SK-N-SH (cell line): Measurements from ENCODE around the gene C14orf132.

Source experiments
- EP300 ChIP-seq, 2 experiments: IDR thresholded peaks; 2 replicates each; pipeline versions ENCODE4 v1.4.0 to v1.6.1; 2012; ENCODE audit warnings: borderline replicate concordance in 1 of 2, low read depth in 1 of 2, low read length in 1 of 2
- RFX5 ChIP-seq: IDR thresholded peaks from 2 replicates; pipeline ENCODE4 v1.6.1; 2012; ENCODE audit warnings: mild to moderate bottlenecking, improper control_type of control experiment, low read length
- SMC3 ChIP-seq: IDR thresholded peaks from 2 replicates; pipeline ENCODE4 v1.6.1; 2012; ENCODE audit warnings: low read depth, low read length, improper control_type of control experiment
- TAF1 ChIP-seq: IDR thresholded peaks from 2 replicates; pipeline ENCODE4 v1.6.1; 2012; ENCODE audit warnings: low read depth, mild to moderate bottlenecking, low read length, moderate library complexity, borderline replicate concordance
- TF ChIP-seq, protein P1 (sequence below): IDR thresholded peaks from 2 replicates; pipeline ENCODE4; 2012
- TF ChIP-seq, protein P2 (sequence below): fragments of 150-350 bp; IDR thresholded peaks from 2 replicates; pipeline ENCODE4 v1.6.1; 2016; ENCODE audit warnings: mild to moderate bottlenecking, low read depth, low read length
- TF ChIP-seq, protein P3 (sequence below): IDR thresholded peaks from 2 replicates; pipeline ENCODE4 v1.4.0; 2012; ENCODE audit warnings: low read depth, borderline replicate concordance
- TF ChIP-seq, protein P4 (sequence below): IDR thresholded peaks from 2 replicates; pipeline ENCODE4 v1.6.1; 2012; ENCODE audit warnings: mild to moderate bottlenecking, low read depth, low read length, moderate library complexity

DNA sequence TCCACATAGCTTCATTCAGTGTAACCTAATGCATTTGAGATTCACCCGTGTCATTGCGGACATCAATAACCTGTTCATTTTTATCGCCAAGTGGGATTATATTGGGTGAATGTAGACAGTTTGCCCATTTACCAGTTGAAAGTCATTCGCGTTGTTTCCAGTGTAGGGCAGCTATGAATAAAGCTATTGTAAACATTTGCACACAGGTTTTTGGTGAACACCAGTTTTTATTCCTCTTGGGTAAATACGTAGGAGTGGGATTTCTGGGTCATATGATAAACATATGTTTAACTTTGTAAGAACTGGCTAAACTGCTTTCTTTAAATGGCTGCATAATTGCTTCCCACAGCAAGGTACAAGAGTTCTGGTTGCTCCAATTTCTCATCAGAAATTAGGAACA, 33.6 kb downstream of the C14orf132 start:
- TF ChIP-seq, protein P1, sequence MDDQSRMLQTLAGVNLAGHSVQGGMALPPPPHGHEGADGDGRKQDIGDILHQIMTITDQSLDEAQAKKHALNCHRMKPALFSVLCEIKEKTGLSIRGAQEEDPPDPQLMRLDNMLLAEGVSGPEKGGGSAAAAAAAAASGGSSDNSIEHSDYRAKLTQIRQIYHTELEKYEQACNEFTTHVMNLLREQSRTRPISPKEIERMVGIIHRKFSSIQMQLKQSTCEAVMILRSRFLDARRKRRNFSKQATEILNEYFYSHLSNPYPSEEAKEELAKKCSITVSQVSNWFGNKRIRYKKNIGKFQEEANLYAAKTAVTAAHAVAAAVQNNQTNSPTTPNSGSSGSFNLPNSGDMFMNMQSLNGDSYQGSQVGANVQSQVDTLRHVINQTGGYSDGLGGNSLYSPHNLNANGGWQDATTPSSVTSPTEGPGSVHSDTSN: no peak
- TF ChIP-seq, protein P2, sequence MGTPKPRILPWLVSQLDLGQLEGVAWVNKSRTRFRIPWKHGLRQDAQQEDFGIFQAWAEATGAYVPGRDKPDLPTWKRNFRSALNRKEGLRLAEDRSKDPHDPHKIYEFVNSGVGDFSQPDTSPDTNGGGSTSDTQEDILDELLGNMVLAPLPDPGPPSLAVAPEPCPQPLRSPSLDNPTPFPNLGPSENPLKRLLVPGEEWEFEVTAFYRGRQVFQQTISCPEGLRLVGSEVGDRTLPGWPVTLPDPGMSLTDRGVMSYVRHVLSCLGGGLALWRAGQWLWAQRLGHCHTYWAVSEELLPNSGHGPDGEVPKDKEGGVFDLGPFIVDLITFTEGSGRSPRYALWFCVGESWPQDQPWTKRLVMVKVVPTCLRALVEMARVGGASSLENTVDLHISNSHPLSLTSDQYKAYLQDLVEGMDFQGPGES: no peak
- TF ChIP-seq TAF1: no peak
- TF ChIP-seq, protein P3, sequence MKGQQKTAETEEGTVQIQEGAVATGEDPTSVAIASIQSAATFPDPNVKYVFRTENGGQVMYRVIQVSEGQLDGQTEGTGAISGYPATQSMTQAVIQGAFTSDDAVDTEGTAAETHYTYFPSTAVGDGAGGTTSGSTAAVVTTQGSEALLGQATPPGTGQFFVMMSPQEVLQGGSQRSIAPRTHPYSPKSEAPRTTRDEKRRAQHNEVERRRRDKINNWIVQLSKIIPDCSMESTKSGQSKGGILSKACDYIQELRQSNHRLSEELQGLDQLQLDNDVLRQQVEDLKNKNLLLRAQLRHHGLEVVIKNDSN: no peak
- TF ChIP-seq, protein P4, sequence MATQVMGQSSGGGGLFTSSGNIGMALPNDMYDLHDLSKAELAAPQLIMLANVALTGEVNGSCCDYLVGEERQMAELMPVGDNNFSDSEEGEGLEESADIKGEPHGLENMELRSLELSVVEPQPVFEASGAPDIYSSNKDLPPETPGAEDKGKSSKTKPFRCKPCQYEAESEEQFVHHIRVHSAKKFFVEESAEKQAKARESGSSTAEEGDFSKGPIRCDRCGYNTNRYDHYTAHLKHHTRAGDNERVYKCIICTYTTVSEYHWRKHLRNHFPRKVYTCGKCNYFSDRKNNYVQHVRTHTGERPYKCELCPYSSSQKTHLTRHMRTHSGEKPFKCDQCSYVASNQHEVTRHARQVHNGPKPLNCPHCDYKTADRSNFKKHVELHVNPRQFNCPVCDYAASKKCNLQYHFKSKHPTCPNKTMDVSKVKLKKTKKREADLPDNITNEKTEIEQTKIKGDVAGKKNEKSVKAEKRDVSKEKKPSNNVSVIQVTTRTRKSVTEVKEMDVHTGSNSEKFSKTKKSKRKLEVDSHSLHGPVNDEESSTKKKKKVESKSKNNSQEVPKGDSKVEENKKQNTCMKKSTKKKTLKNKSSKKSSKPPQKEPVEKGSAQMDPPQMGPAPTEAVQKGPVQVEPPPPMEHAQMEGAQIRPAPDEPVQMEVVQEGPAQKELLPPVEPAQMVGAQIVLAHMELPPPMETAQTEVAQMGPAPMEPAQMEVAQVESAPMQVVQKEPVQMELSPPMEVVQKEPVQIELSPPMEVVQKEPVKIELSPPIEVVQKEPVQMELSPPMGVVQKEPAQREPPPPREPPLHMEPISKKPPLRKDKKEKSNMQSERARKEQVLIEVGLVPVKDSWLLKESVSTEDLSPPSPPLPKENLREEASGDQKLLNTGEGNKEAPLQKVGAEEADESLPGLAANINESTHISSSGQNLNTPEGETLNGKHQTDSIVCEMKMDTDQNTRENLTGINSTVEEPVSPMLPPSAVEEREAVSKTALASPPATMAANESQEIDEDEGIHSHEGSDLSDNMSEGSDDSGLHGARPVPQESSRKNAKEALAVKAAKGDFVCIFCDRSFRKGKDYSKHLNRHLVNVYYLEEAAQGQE: no peak
- TF ChIP-seq EP300 (IDR thresholded peaks at IDR 0.05; ENCODE audit: borderline replicate concordance in 1 of 2, low read depth in 1 of 2, low read length in 1 of 2): no peak
- no peak for TF ChIP-seq SMC3
- no peak for TF ChIP-seq RFX5
